ENCODE measurements around the gene SCAMP3.

Gene SCAMP3

GRCh38 chr1:155273343-155274245 is 11.4 kb upstream of the SCAMP3 start, which contains the start of gene CLK2:
Gene CLK2, minus strand, starts transcription at chr1:155273504. Its CDS starts 2,527 bp downstream, at chr1:155270977.
- H3K36me3 Mint-ChIP-seq = peaks cover 5% of the 10 kb centered on the region
- H3K9me3 Mint-ChIP-seq (ENCODE audit: low read depth) = no peaks in the 10 kb centered on the region
- H3K4me1 Mint-ChIP-seq (ENCODE audit: low read depth) = peaks cover 36% of the 10 kb centered on the region
- peak within 1 kb of the TSS; percentile 96 for H3K27ac Mint-ChIP-seq
- H3K27me3 Mint-ChIP-seq = no peaks in the 10 kb centered on the region
- peak within 1 kb of the TSS; percentile 98 for H3K4me3 Mint-ChIP-seq

- peak overlapping the region; percentile 96 for H3K27ac Mint-ChIP-seq
- peak overlapping the region; percentile 98 for H3K4me3 Mint-ChIP-seq
- H3K4me1 Mint-ChIP-seq (ENCODE audit: low read depth) = peaks cover 33% of the 10 kb centered on the region
- H3K27me3 Mint-ChIP-seq = no peaks in the 10 kb centered on the region
- H3K9me3 Mint-ChIP-seq (ENCODE audit: low read depth) = no peaks in the 10 kb centered on the region
- H3K36me3 Mint-ChIP-seq = peaks cover 5% of the 10 kb centered on the region
Observed at GRCh38 chr1:155272466-155273342, 10.5 kb upstream of the SCAMP3 start.

- H3K9me3 Mint-ChIP-seq (ENCODE audit: low read depth) = no peaks in the 10 kb centered on the region
- H3K27me3 Mint-ChIP-seq = no peaks in the 10 kb centered on the region
- peaks cover 7% of the 10 kb centered on the region for H3K36me3 Mint-ChIP-seq
- no peak overlapping the region for H3K27ac Mint-ChIP-seq
- peaks cover 21% of the 10 kb centered on the region for H3K4me1 Mint-ChIP-seq (ENCODE audit: low read depth)
- H3K4me3 Mint-ChIP-seq = no peak overlapping the region
Observed at GRCh38 chr1:155269381-155269780, 7.2 kb upstream of the SCAMP3 start.

DNA sequence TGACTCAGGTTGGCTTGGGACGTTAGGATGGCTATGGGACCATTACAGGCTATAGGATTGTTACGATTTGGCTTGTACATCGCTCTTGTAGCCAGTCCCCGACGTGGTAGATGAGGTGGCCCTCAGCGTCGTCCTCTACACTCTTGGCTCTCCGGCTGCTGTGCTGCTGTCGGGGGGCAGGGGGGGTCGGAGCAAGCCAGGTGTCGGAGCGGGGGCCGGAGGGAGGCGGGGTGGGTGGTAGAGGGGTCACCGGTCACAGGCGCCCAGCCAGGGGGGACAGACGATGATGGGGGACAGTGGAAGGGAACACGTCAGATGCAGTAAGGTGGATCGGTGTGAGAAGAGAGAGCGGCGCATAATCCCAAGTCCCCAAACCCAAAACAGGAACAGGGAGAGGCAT is 6.5 kb upstream of the SCAMP3 start:
- H3K4me1 Mint-ChIP-seq (ENCODE audit: low read depth) = peaks cover 18% of the 10 kb centered on the region
- H3K27ac Mint-ChIP-seq = no peak overlapping the region
- H3K4me3 Mint-ChIP-seq = no peak overlapping the region
- peaks cover 7% of the 10 kb centered on the region for H3K36me3 Mint-ChIP-seq
- H3K9me3 Mint-ChIP-seq (ENCODE audit: low read depth) = no peaks in the 10 kb centered on the region
- no peaks in the 10 kb centered on the region for H3K27me3 Mint-ChIP-seq

DNA sequence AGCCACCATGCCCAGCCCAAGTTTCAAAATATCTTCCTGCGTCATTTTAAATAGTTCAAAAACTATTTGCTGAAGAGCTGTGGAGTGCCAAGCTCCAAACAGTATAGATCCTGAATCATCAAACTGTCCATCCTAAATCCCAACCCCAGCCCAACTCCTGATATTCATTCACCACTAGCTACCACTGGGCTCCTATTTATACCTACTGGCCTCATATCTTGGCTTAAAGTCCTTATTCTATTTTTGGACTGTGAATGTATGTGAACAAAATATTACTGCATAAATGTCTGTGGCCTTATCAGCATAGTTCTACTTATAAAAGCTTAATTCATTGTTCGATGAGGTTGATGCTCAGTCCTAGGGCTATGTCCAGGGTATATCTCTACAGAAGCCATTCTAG is 5.2 kb upstream of the SCAMP3 start:
- peaks cover 6% of the 10 kb centered on the region for H3K36me3 Mint-ChIP-seq
- no peaks in the 10 kb centered on the region for H3K27me3 Mint-ChIP-seq
- peak overlapping the region; percentile 46 for H3K27ac Mint-ChIP-seq
- no peak overlapping the region for H3K4me3 Mint-ChIP-seq
- H3K4me1 Mint-ChIP-seq (ENCODE audit: low read depth) = peaks cover 18% of the 10 kb centered on the region
- H3K9me3 Mint-ChIP-seq (ENCODE audit: low read depth) = no peaks in the 10 kb centered on the region

DNA sequence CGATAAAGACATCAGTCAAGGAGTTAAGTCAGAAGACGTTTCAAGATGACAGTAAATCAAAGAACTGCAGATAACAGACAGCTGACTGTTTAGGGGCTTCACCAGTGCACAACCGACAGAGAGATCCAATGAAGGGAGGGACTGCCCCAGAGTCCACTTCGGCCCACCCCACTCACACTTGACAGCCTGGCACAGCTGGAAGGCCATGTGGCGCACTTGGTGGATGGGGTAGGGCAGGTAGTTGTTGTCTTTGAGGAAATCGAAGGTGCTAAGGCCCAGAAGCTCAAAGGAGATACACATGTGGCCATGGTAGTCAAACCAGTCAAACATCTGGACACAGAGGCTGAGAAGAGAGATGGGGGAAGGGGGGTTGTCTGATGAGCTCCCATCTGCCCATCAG is 4.4 kb upstream of the SCAMP3 start:
- Mint-ChIP-seq H3K27me3 (no peaks in the 10 kb centered on the region), H3K27ac (no peak overlapping the region), H3K4me1 (ENCODE audit: low read depth) (peaks cover 16% of the 10 kb centered on the region), H3K9me3 (ENCODE audit: low read depth) (no peaks in the 10 kb centered on the region), H3K4me3 (no peak overlapping the region), H3K36me3 (peaks cover 5% of the 10 kb centered on the region)

DNA sequence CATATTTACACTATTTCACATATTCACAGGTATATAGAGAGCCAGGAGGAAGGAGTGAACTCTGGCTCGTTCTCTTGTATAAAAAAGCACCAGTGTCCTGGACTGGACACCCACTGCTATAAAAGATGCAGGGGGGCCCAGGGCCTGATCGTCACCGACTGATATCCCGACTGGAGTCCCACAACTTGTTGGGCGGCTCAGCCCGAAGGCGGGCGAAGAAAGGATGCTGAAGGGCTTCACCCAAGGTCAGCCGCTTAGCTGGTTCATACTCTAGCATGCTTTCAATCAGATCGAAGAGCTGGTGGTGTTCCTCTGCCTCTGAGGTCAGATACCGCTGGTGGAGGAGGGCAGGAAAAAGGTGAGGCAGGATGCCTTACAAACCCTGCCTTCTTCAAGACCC is 907 bp upstream of the SCAMP3 start:
- H3K27me3 Mint-ChIP-seq = no peaks in the 10 kb centered on the region
- peak overlapping the region; percentile 95 for H3K27ac Mint-ChIP-seq
- H3K36me3 Mint-ChIP-seq = peaks cover 9% of the 10 kb centered on the region
- H3K9me3 Mint-ChIP-seq (ENCODE audit: low read depth) = no peaks in the 10 kb centered on the region
- H3K4me3 Mint-ChIP-seq = peak overlapping the region; percentile 97
- peaks cover 28% of the 10 kb centered on the region for H3K4me1 Mint-ChIP-seq (ENCODE audit: low read depth)

DNA sequence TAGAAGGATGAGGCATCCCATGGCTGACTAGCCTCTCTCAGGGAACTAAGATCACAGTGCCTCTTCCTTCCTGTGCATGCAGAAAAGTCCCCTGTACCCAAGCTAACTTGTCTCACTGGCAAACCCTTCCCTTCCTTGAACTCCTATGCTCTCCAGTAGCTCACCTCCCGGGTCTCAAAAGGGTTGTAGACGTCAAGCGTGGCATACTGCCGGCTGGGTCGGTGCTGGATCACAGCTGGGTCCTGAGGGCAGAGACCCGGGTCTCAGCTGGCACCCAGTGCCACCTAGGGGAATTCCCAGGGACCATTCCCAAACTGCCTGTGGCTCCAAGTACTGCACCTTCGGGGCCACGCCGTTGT is 688 bp downstream of the SCAMP3 start:
- Mint-ChIP-seq H3K4me3 (peak overlapping the region; percentile 97), H3K27me3 (no peaks in the 10 kb centered on the region), H3K9me3 (ENCODE audit: low read depth) (no peaks in the 10 kb centered on the region), H3K27ac (peak overlapping the region; percentile 95), H3K36me3 (peaks cover 16% of the 10 kb centered on the region), H3K4me1 (ENCODE audit: low read depth) (peaks cover 30% of the 10 kb centered on the region)

DNA sequence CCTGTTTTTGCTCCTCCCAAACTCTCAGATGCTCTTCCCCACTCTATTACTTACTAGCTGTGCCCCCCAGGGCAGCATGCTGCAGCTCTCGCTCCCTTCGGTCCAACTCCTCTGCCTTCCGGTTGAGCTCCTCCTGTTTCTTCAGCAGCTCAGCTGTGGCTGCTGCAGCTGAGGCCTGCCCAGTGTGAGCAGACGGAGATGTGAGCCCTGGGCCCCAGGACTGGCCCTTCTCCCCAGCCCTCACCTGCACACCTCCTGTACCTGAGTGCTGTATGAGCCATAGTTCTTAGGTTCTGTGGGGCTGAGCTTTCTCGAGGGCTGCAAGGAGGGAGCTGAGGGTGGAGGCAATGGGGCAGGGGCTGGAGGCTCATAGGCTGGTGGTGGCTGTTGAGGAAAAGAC is 1.9 kb downstream of the SCAMP3 start:
- no peaks in the 10 kb centered on the region for H3K27me3 Mint-ChIP-seq
- H3K27ac Mint-ChIP-seq = peak overlapping the region; percentile 64
- H3K9me3 Mint-ChIP-seq (ENCODE audit: low read depth) = no peaks in the 10 kb centered on the region
- H3K4me3 Mint-ChIP-seq = peak overlapping the region; percentile 97
- H3K36me3 Mint-ChIP-seq = peaks cover 16% of the 10 kb centered on the region
- peaks cover 37% of the 10 kb centered on the region for H3K4me1 Mint-ChIP-seq (ENCODE audit: low read depth)

DNA sequence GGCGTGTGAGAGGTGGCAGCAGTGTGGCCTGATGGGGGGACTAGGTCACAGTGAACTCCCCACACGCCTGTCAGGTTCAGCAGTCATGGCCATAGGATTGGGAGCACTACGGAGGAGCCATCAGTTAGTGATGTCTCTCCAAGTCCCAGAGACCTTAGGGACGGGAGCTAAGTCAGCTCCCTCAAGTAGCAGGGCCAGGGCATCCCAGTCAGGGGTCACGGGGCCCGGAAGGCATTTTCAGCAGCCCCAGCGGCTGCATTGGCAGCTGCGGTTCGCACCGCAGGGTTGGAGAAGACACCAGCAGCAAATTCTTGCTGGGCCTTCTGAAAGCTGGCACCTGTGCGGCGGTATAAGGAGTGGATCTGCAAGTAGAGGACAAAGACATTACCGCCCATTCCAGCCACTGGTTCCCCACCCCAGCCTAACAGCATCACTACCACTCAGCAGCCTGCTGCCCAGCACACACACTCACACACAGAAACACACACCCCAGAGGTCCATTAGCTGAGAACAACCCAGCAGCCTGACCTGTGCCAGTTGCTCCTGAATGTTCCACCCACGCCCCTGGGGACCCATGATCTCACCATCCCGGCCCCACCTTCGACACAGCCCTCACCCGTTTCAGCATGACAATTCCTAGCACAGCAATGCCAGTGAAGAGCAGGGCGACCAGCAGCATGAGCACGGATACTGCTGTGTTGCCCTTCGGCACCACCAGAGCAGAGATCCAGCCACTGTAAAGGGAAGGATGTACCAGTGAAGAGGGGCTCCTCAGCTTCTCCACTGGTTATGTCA is 5.9 kb downstream of the SCAMP3 start:
- no peaks in the 10 kb centered on the region for H3K27me3 Mint-ChIP-seq
- peaks cover 35% of the 10 kb centered on the region for H3K4me1 Mint-ChIP-seq (ENCODE audit: low read depth)
- peak overlapping the region; percentile 28 for H3K27ac Mint-ChIP-seq
- H3K4me3 Mint-ChIP-seq = peak overlapping the region; percentile 78
- no peaks in the 10 kb centered on the region for H3K9me3 Mint-ChIP-seq (ENCODE audit: low read depth)
- H3K36me3 Mint-ChIP-seq = peaks cover 10% of the 10 kb centered on the region

DNA sequence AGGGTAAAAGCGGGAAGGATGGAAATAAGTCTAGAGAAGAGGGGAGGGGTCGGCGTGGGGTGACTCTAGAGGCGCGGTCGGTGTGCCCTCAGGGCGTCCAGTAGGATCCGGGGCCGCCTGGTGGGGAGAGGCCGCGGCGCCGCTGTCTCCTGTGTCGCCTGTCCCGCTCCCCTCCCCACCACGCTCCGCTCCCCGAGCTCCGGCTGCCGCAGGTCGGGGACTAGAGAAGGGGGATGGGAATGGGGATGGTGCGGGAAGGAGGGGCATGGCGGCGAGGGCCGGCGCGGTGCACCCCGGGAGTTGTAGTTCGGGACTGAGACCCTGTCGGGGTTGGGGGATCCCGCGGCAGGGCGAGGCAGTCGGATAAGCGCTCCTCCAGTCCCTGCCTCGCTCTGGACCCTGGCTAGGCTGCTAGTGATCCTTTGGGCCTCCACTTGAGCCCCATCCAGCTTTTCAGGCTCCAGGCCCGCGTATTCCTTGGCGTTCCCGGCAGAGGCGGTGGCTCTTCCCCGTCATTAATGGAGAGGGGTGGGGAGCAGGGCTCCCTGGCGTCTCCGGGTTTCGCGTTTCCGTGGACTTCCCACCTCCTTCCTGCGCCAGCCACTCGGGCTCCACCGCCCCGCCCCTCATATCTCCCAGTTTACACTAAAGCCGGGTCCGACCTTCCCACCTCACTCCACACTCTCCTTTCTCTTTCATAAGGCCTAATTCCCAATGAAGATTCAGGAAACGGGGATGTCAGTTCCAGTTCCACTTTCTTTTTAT is 6.7 kb downstream of the SCAMP3 start, which contains the start of gene ENTREP3:
Gene ENTREP3, minus strand, starts transcription at position 241 of the 765 bp plus-strand sequence. CDS start 606 bp downstream, outside the sequence.
- Mint-ChIP-seq H3K27me3 (no peaks in the 10 kb centered on the region), H3K36me3 (peaks cover 8% of the 10 kb centered on the region), H3K27ac (peak within 1 kb of the TSS; percentile 73), H3K4me3 (peak within 1 kb of the TSS; percentile 87), H3K4me1 (ENCODE audit: low read depth) (peaks cover 33% of the 10 kb centered on the region), H3K9me3 (ENCODE audit: low read depth) (no peaks in the 10 kb centered on the region)

DNA sequence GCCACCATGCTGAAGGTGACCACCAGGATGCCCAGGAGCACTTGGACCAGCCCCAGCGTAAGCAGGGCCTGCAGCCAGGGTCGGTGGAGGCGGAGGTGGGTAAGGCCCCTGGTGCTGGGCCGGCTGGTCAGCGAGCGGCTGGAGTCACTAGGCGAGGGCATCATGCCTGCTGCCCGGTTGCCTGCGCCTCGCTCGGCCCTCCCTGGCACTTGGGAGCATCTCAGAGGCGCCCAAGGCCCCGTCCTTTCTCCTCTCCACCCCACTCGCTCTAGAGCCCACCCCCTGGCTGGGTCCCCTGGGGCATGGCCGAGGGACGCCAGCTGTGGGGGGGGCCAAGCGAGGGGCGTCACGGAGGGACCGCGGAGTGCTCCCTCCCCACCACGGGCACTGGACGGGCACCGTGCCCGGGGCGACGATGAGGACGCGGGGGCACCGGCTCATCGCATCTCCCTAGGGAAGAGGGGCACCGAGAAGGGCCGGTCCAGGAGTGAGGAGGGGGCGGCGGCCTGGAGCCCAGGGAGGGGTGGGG is 7.4 kb downstream of the SCAMP3 start:
- Mint-ChIP-seq H3K4me3 (peak overlapping the region; percentile 87), H3K36me3 (peaks cover 8% of the 10 kb centered on the region), H3K9me3 (ENCODE audit: low read depth) (no peaks in the 10 kb centered on the region), H3K27ac (peak overlapping the region; percentile 73), H3K4me1 (ENCODE audit: low read depth) (peaks cover 32% of the 10 kb centered on the region), H3K27me3 (no peaks in the 10 kb centered on the region)

GRCh38 chr1:155254228-155254713 is 7.9 kb downstream of the SCAMP3 start:
- Mint-ChIP-seq H3K9me3 (ENCODE audit: low read depth) (no peaks in the 10 kb centered on the region), H3K27ac (peak overlapping the region; percentile 73), H3K27me3 (no peaks in the 10 kb centered on the region), H3K4me1 (ENCODE audit: low read depth) (peaks cover 32% of the 10 kb centered on the region), H3K4me3 (peak overlapping the region; percentile 87), H3K36me3 (peaks cover 8% of the 10 kb centered on the region)
